ENCODE results near the gene TFAP2E. TPM values are rescaled to one million over a fixed set of nuclear protein-coding genes. Genes with fewer than 3 reads are reported as not detected.

The TFAP2E gene
- under 1 TPM in 6 of 9 donors, not detected in 3; 0.12 to 0.57 (median 0.41) TPM for total RNA-seq
- under 1 TPM; 0.15 to 0.17 TPM for polyA plus RNA-seq
- long read RNA-seq, donor 1, result 0 reads
- long read RNA-seq, donor 2, partial matches to known transcripts, result 0 of 2 reads
- long read RNA-seq, donor 2, other reads (novel, unspliced or antisense), result 2 of 2 reads
- long read RNA-seq, donor 3, result 0 reads

DNA sequence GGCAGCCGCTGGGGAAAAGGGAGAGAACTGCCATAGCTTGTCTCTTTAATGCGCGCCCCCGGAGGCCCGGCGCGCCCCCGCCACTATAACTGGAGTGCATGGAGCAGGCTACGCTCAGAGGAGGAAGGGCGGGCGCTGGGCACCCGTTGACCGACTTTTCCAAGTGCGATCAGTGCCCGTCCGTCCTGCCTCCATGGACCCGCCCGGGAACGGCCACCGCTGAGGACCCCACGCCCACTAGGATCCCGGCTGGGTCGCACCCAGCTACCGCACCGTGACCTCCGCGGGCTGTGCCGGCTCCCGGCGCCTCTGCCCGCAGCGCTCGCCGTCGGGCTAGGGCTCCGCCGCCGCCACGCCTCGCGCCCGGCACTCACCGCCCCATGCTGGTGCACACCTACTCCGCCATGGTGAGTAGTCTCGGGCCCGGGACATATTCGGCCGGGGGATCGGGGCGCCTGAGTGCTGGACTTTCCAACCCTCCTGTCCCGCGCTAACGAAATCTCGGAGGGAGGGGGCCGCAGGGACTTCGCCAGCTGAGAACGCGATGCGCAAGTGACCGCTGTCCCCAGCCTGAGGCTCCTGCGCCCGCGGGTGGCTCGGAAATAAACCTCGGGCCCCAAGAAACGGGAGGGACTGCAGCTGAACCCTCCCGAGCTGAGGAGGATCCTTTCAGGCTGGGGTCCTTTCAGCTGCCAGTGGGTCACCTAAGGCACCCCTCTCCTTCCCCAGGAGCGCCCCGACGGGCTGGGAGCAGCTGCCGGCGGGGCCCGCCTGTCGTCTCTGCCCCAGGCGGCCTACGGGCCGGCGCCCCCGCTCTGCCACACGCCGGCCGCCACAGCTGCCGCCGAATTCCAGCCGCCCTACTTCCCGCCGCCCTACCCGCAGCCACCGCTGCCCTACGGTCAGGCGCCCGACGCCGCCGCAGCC is at the start of gene TFAP2E:
TFAP2E (plus strand) TSS at position 117 of the 927 bp plus-strand sequence; CDS start at position 381, 264 bp downstream.
- H3K36me3 ChIP-seq, result no peaks in the 10 kb centered on the region
- H3K9me3 ChIP-seq, result no peaks in the 10 kb centered on the region
- 10 to 15% (median 12%) methylated on average over 61 to 95 of the region's 95 CpGs for WGBS, 4 donors
- intact Hi-C loops (cut with DNase I), result loop anchor here in 2 of 10 donors (5.0 kb wide), 1 partner anchor 144 kb away; the partner anchor contains the start of gene C1orf216 (in 2 of the 2)
- no peak within 1 kb of the TSS for H3K27ac ChIP-seq
- peak in 3 of 4 donors; percentile 23 to 45 (median 38) for ATAC-seq
- H3K27me3 ChIP-seq, result peaks cover 27 to 90% (median 53%) of the 10 kb centered on the region in 9 donors
- H3K4me1 ChIP-seq, result peaks cover 6 to 45% (median 18%) of the 10 kb centered on the region in 12 donors
- H3K4me3 ChIP-seq, result peak within 1 kb of the TSS; percentile 17 to 58 (median 44)
- peak in 1 of 5 donors; percentile 28 for DNase-seq
- TF ChIP-seq, protein P1, sequence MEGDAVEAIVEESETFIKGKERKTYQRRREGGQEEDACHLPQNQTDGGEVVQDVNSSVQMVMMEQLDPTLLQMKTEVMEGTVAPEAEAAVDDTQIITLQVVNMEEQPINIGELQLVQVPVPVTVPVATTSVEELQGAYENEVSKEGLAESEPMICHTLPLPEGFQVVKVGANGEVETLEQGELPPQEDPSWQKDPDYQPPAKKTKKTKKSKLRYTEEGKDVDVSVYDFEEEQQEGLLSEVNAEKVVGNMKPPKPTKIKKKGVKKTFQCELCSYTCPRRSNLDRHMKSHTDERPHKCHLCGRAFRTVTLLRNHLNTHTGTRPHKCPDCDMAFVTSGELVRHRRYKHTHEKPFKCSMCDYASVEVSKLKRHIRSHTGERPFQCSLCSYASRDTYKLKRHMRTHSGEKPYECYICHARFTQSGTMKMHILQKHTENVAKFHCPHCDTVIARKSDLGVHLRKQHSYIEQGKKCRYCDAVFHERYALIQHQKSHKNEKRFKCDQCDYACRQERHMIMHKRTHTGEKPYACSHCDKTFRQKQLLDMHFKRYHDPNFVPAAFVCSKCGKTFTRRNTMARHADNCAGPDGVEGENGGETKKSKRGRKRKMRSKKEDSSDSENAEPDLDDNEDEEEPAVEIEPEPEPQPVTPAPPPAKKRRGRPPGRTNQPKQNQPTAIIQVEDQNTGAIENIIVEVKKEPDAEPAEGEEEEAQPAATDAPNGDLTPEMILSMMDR (IDR thresholded peaks at IDR 0.05), result no peak
- TF ChIP-seq POLR2A (IDR thresholded peaks at IDR 0.05), result no peak

DNA sequence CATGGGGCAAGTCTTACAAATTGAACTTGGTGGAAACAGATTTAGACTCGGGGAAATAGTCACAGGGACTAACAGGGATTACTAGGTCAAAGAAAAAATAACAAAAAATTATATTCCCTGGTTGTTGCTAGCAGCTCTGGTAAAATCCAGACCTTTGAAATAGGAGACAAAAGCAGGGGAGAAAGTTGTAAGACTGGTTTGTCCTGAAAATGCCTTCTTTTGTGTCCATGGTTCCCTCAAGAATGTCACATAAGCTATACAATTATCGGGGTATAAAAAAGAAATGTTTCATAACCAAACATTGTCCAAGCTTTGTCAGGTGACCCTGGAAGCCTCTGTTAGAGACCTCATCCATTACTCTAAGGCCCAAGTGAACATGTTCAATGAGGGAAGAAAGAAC is 49.0 kb upstream of the TFAP2E start:
- Histone ChIP-seq H3K9me3 (no peaks in the 10 kb centered on the region), H3K4me1 (peaks cover 0 to 7% (median 0%) of the 10 kb centered on the region in 12 donors), H3K27me3 (no peaks in the 10 kb centered on the region), H3K27ac (no peak overlapping the region), H3K4me3 (no peak overlapping the region), H3K36me3 (peaks cover 0 to 3% (median 0%) of the 10 kb centered on the region in 9 donors)
- 90 to 94% (median 93%) methylated on average over 2 of the region's 2 CpGs for WGBS, 4 donors
- DNase-seq, result no peak
- no peak for ATAC-seq
- intact Hi-C loops (cut with DNase I), result no loop called here
- no peak for TF ChIP-seq POLR2A (IDR thresholded peaks at IDR 0.05)
- TF ChIP-seq, protein P1 (IDR thresholded peaks at IDR 0.05), result no peak

DNA sequence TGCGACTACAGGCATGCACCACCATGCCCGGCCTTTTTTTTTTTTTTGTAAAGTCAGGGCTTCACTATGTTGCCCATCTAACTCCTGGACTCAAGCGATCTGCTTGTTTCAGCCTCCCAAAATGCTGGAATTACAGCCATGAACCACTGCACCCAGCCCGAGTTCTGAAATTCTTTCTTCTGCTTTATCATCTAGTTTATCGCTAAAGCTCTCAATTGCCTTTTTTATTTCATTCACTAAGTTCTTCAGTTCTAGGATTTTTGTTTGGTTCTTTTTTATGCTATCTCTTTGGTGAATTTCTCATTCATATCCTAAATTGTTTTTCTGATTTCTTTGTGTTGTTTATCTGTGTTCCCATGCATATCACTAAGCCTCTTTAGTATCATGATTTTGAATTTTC is 42.9 kb upstream of the TFAP2E start:
- peaks cover 0 to 8% (median 0%) of the 10 kb centered on the region in 12 donors for H3K9me3 ChIP-seq
- H3K4me3 ChIP-seq, result no peak overlapping the region
- peaks cover 0 to 26% (median 5%) of the 10 kb centered on the region in 9 donors for H3K36me3 ChIP-seq
- ATAC-seq (no peak), DNase-seq (no peak)
- H3K27me3 ChIP-seq, result no peaks in the 10 kb centered on the region
- H3K4me1 ChIP-seq, result peaks cover 0 to 41% (median 23%) of the 10 kb centered on the region in 12 donors
- 78 to 79% (median 79%) methylated on average over 5 of the region's 5 CpGs for WGBS, 4 donors
- TF ChIP-seq, protein P1 (IDR thresholded peaks at IDR 0.05), result no peak
- TF ChIP-seq POLR2A (IDR thresholded peaks at IDR 0.05), result no peak
- no peak overlapping the region for H3K27ac ChIP-seq
- intact Hi-C loops (cut with DNase I), result no loop called here

DNA sequence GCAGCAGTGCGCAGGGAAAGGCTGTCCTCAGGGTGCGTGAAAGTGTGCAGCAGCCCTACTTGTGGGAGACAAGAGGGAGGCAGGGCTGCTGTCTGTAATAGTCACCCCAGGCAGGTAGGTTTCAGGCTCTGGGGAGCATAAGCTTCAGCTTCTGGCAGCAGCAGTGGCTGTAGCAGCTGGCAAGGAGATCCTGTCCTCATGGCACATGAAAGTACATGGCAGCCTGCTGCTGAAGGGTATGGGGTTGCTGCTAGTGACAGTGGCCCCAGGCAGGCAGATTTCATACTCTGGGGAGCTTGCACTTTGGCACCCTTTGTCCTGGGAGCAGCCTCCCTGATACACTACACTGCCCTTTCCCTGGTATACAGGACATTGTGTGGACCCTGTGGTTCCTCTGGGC is 42.2 kb upstream of the TFAP2E start:
- H3K9me3 ChIP-seq, result peaks cover 0 to 8% (median 0%) of the 10 kb centered on the region in 12 donors
- H3K4me1 ChIP-seq, result peaks cover 0 to 47% (median 23%) of the 10 kb centered on the region in 12 donors
- WGBS, 4 donors, result 53 to 92% (median 83%) methylated on average over 2 of the region's 2 CpGs
- peak overlapping the region in 8 of 12 donors; percentile 12 to 44 (median 28) for H3K27ac ChIP-seq
- peak in 2 of 5 donors; percentile 54 for DNase-seq
- intact Hi-C loops (cut with DNase I), result no loop called here
- TF ChIP-seq POLR2A (IDR thresholded peaks at IDR 0.05), result no peak
- TF ChIP-seq, protein P1 (IDR thresholded peaks at IDR 0.05), result no peak
- H3K27me3 ChIP-seq, result no peaks in the 10 kb centered on the region
- ATAC-seq, result peak; percentile 78 to 94 (median 84)
- H3K4me3 ChIP-seq, result no peak overlapping the region
- peaks cover 0 to 26% (median 5%) of the 10 kb centered on the region in 9 donors for H3K36me3 ChIP-seq
